H1 (cell line): ENCODE data around the gene RDM1. TPM values are rescaled to one million over a fixed set of nuclear protein-coding genes. Genes with fewer than 3 reads are reported as not detected.

Experiments
- CTCF ChIA-PET: fragments of 300-600 bp; sonication (Branson Sonifier 250); formaldehyde crosslinking; loops from one replicate; lab custom pipeline; 2021; ENCODE audit not compliant: partially characterized antibody; lab: Charles Lee
- POLR2A ChIA-PET: fragments of 300-600 bp; sonication (Branson Sonifier 250); formaldehyde crosslinking; loops from one replicate; lab custom pipeline; 2021; ENCODE audit warnings: inconsistent platforms; ENCODE audit not compliant: partially characterized antibody; lab: Charles Lee
- DNase-seq, 2 experiments: peaks; one replicate each; pipeline versions ENCODE4 v3.0.0 to v3.0.0-alpha.2; 2010 to 2022; ENCODE audit warnings: low spot score in 2 of 2, low read depth in 1 of 2, mixed read lengths in 1 of 2
- FAIRE-seq: peaks from 2 replicates; lab custom pipeline; 2011; peaks lifted over from hg19 to GRCh38; lab: Jason Lieb, UNC
- H2AFZ ChIP-seq: 2 replicates; pipeline ENCODE4 v1.8.1; 2012; ENCODE audit warnings: low read length, inconsistent platforms
- H2AK5ac ChIP-seq: 2 replicates; pipeline ENCODE4 v1.6.1; 2013; ENCODE audit warnings: low read depth, low read length
- H2BK120ac ChIP-seq: replicated peaks from 2 replicates; pipeline ENCODE3; 2013; ENCODE audit warnings: low read depth, low read length, inconsistent platforms
- H2BK12ac ChIP-seq: 2 replicates; pipeline ENCODE4 v1.6.1; 2013; ENCODE audit warnings: low read depth, low read length
- H2BK15ac ChIP-seq: 2 replicates; pipeline ENCODE4 v1.6.1; 2013; ENCODE audit warnings: low read length
- H2BK20ac ChIP-seq: 2 replicates; pipeline ENCODE4 v1.6.1; 2013; ENCODE audit warnings: low read length
- H2BK5ac ChIP-seq: 2 replicates; pipeline ENCODE4 v1.6.1; 2013; ENCODE audit warnings: low read depth, low read length
- H3K14ac ChIP-seq: 2 replicates; pipeline ENCODE4 v1.6.1; 2013; ENCODE audit warnings: inconsistent platforms; ENCODE audit not compliant: insufficient read length
- H3K18ac ChIP-seq: 2 replicates; pipeline ENCODE4 v1.6.1; 2013; ENCODE audit warnings: low read length; ENCODE audit errors: extremely low read depth
- H3K23ac ChIP-seq: 2 replicates; pipeline ENCODE4 v1.6.1; 2013; ENCODE audit warnings: inconsistent platforms; ENCODE audit not compliant: insufficient read length
- H3K23me2 ChIP-seq: 2 replicates; pipeline ENCODE4 v1.6.1; 2013; ENCODE audit warnings: low read depth, low read length
- H3K27ac ChIP-seq: 2 replicates; pipeline ENCODE4 v1.6.1; 2011; ENCODE audit warnings: low read depth, low read length, inconsistent platforms
- H3K27me3 ChIP-seq, 4 experiments: replicated peaks in 1 of 4; 1 replicate in 1 of 4; 2 replicates in 3 of 4; pipeline versions ENCODE4 v1.6.1 to v1.8.1; 2011 to 2013; ENCODE audit warnings: low read length in 3 of 4, mild to moderate bottlenecking in 3 of 4, inconsistent platforms in 2 of 4, mixed read lengths in 2 of 4, moderate library complexity in 1 of 4; ENCODE audit not compliant: control insufficient read depth in 3 of 4, insufficient read depth in 3 of 4; ENCODE audit errors: extremely low read depth in 1 of 4
- H3K36me3 ChIP-seq, 4 experiments: 2 replicates each; pipeline versions ENCODE4 v1.6.1 to v1.8.1; 2011 to 2013; ENCODE audit warnings: mild to moderate bottlenecking in 4 of 4, low read length in 3 of 4, moderate library complexity in 2 of 4, control low read depth in 1 of 4, inconsistent platforms in 1 of 4; ENCODE audit not compliant: insufficient read depth in 4 of 4, control insufficient read depth in 2 of 4
- H3K4ac ChIP-seq: replicated peaks from 2 replicates; pipeline ENCODE3; 2013; ENCODE audit warnings: low read length, low read depth, mixed read lengths, inconsistent platforms; ENCODE audit not compliant: insufficient read length
- H3K4me1 ChIP-seq, 4 experiments: replicated peaks in 1 of 4; 1 replicate in 1 of 4; 2 replicates in 3 of 4; pipeline versions ENCODE4 v1.6.1 to v1.8.1; 2011 to 2013; ENCODE audit warnings: low read length in 3 of 4, inconsistent platforms in 2 of 4, mixed read lengths in 1 of 4; ENCODE audit not compliant: insufficient read depth in 4 of 4, control insufficient read depth in 3 of 4
- H3K4me2 ChIP-seq, 2 experiments: 2 replicates each; pipeline versions ENCODE4 v1.6.1 to v1.8.1; 2011 to 2013; ENCODE audit warnings: low read depth in 2 of 2, low read length in 2 of 2, control low read depth in 1 of 2, inconsistent platforms in 1 of 2, mild to moderate bottlenecking in 1 of 2; ENCODE audit not compliant: insufficient read depth in 1 of 2
- H3K4me3 ChIP-seq, 4 experiments: fragments of 200-600, 300-600 bp in 1 of 4; sonication (generic), shearing (Covaris generic), sonication (Bioruptor Twin) in 1 of 4; 2 replicates each; pipeline versions ENCODE4 v1.5.1 to v1.8.1; 2011 to 2016; ENCODE audit warnings: low read length in 4 of 4, low read depth in 3 of 4, control low read depth in 2 of 4, inconsistent platforms in 2 of 4, mild to moderate bottlenecking in 2 of 4, mixed read lengths in 1 of 4, moderate library complexity in 1 of 4; ENCODE audit not compliant: insufficient read depth in 2 of 4; ENCODE audit errors: extremely low read depth in 1 of 4
- H3K56ac ChIP-seq: replicated peaks from 2 replicates; pipeline ENCODE3; 2013; ENCODE audit warnings: low read depth, mild to moderate bottlenecking, mixed read lengths, low read length, inconsistent platforms; ENCODE audit not compliant: insufficient read length
- H3K79me1 ChIP-seq: 2 replicates; pipeline ENCODE4 v1.6.1; 2013; ENCODE audit warnings: low read depth, low read length, control low read depth
- H3K79me2 ChIP-seq, 2 experiments: 2 replicates each; pipeline versions ENCODE4 v1.6.1 to v1.8.1; 2012 to 2013; ENCODE audit warnings: low read length in 2 of 2, mild to moderate bottlenecking in 2 of 2, inconsistent platforms in 1 of 2; ENCODE audit not compliant: insufficient read depth in 2 of 2, control insufficient read depth in 1 of 2
- H3K9ac ChIP-seq, 4 experiments: replicated peaks in 1 of 4; 1 replicate in 1 of 4; 2 replicates in 3 of 4; pipeline versions ENCODE4 v1.6.1 to v1.8.1; 2011 to 2013; ENCODE audit warnings: low read depth in 3 of 4, low read length in 3 of 4, control low read depth in 2 of 4, mild to moderate bottlenecking in 2 of 4, moderate library complexity in 2 of 4, inconsistent platforms in 1 of 4; ENCODE audit errors: extremely low read depth in 1 of 4
- H3K9me3 ChIP-seq, 2 experiments: 2 replicates each; pipeline versions ENCODE4 v1.6.1 to v1.8.1; 2012 to 2013; ENCODE audit warnings: mild to moderate bottlenecking in 2 of 2, moderate library complexity in 2 of 2, control low read depth in 1 of 2, inconsistent platforms in 1 of 2, low read depth in 1 of 2, low read length in 1 of 2, mixed read lengths in 1 of 2; ENCODE audit not compliant: insufficient read depth in 2 of 2
- H4K20me1 ChIP-seq, 2 experiments: replicated peaks in 1 of 2; 2 replicates each; pipeline versions ENCODE3 to v1.8.1; 2011 to 2013; ENCODE audit warnings: inconsistent platforms in 2 of 2, low read length in 2 of 2, mild to moderate bottlenecking in 1 of 2; ENCODE audit not compliant: insufficient read depth in 2 of 2, control insufficient read depth in 1 of 2
- H4K5ac ChIP-seq: 2 replicates; pipeline ENCODE4 v1.6.1; 2013; ENCODE audit warnings: low read length, low read depth, mixed read lengths, inconsistent platforms; ENCODE audit not compliant: insufficient read length
- H4K8ac ChIP-seq: 2 replicates; pipeline ENCODE4 v1.8.0; 2013; ENCODE audit warnings: mild to moderate bottlenecking, moderate library complexity, low read length, inconsistent platforms; ENCODE audit not compliant: insufficient read depth; ENCODE audit errors: extremely low read depth
- H4K91ac ChIP-seq: replicated peaks from 2 replicates; pipeline ENCODE3; 2013; ENCODE audit warnings: low read length, mixed read lengths, inconsistent platforms; ENCODE audit not compliant: insufficient read length
- BACH1 ChIP-seq: IDR thresholded peaks from 2 replicates; pipeline ENCODE4 v1.6.1; 2012; ENCODE audit warnings: low read length, improper control_type of control experiment
- CBX8 ChIP-seq: fragments of 300-800, 300-1000 bp; sonication (generic); IDR thresholded peaks from 2 replicates; pipeline ENCODE4 v1.7.1; 2016; ENCODE audit warnings: low read depth, low read length, borderline replicate concordance
- CHD1 ChIP-seq: IDR thresholded peaks from 2 replicates; pipeline ENCODE4 v1.6.1; 2012; ENCODE audit warnings: low read depth, low read length, improper control_type of control experiment
- CTBP2 ChIP-seq: IDR thresholded peaks from 2 replicates; pipeline ENCODE4 v1.7.0; 2011; ENCODE audit warnings: borderline replicate concordance, mild to moderate bottlenecking, moderate library complexity, mixed read lengths, low read length; ENCODE audit not compliant: insufficient read depth, insufficient read length
- EZH2 ChIP-seq: fragments of 200-600 bp; sonication (generic); IDR thresholded peaks from 2 replicates; pipeline ENCODE4 v1.7.1; 2012; ENCODE audit warnings: low read depth, mild to moderate bottlenecking, moderate library complexity, low read length, inconsistent platforms; ENCODE audit not compliant: severe bottlenecking
- KDM1A ChIP-seq: fragments of 200-600, 300-600 bp; sonication (generic); IDR thresholded peaks from 2 replicates; pipeline ENCODE4 v1.7.1; 2016; ENCODE audit warnings: mild to moderate bottlenecking, low read length, borderline replicate concordance
- MAFK ChIP-seq: IDR thresholded peaks from 2 replicates; pipeline ENCODE4 v1.6.1; 2012; ENCODE audit warnings: low read depth, mild to moderate bottlenecking, improper control_type of control experiment, low read length
- NANOG ChIP-seq: IDR thresholded peaks from 2 replicates; pipeline ENCODE4 v1.6.1; 2011; ENCODE audit warnings: low read length, low read depth, mild to moderate bottlenecking, inconsistent platforms; ENCODE audit not compliant: insufficient read depth, poor library complexity, severe bottlenecking
- RFX5 ChIP-seq: IDR thresholded peaks from 2 replicates; pipeline ENCODE4 v1.6.1; 2011; ENCODE audit warnings: low read depth, low read length, improper control_type of control experiment, borderline replicate concordance
- ZNF274 ChIP-seq: IDR thresholded peaks from 2 replicates; pipeline ENCODE4 v1.7.0; 2012; ENCODE audit warnings: low read length, borderline replicate concordance; ENCODE audit errors: extremely low read depth
- WGBS, 2 experiments: shearing (Covaris generic) in 1 of 2; methylation state at CpG; one replicate each; pipeline versions ENCODE4 v1.1.6 to v1.1.7; 2013 to 2015; ENCODE audit warnings: low lambda C conversion rate in 2 of 2, mixed read lengths in 2 of 2, inconsistent platforms in 1 of 2, low coverage in 1 of 2, missing lambda C conversion rate in 1 of 2; ENCODE audit not compliant: insufficient replicate concordance in 2 of 2, insufficient coverage in 1 of 2, insufficient read length in 1 of 2; ENCODE audit errors: extremely low coverage in 1 of 2, missing lambda C conversion rate in 1 of 2; 5-methylcytosine and 5-hydroxymethylcytosine counted together
- polyA plus RNA-seq, 7 experiments: library from polyadenylated mRNA; depleted of rRNA in 3 of 7; stranded (reverse) in 5 of 7; unstranded in 2 of 7; fragments of >200 nt in 5 of 7; fragments of 200-250 nt in 2 of 7; gene quantifications; 1 replicate in 5 of 7; 2 replicates in 1 of 7; 4 replicates in 1 of 7; pipeline versions ENCODE4 v1.2.1 to v1.2.3, GENCODE V29; 2011 to 2013; ENCODE audit warnings: missing spikeins in 2 of 7, mixed read lengths in 2 of 7
- total RNA-seq: library from RNA; stranded (reverse); fragmentation: NEBNext Ultra II Directional; extraction: Animal tissue kit (Norgen Biotek cat#: 25700); gene quantifications from 2 replicates; pipeline ENCODE4 v1.2.1, GENCODE V29; 2021
- TF ChIP-seq, protein P1 (sequence below): IDR thresholded peaks from 2 replicates; pipeline ENCODE4 v1.6.1; 2011; ENCODE audit warnings: low read depth, mild to moderate bottlenecking, low read length; ENCODE audit not compliant: insufficient read depth

The RDM1 gene
- total and polyA plus RNA-seq, 2 of the 8 experiments (the other 6 are each of a cell fraction or from before 2014, with no cell fraction given) = 7.3 to 9.7 TPM

DNA sequence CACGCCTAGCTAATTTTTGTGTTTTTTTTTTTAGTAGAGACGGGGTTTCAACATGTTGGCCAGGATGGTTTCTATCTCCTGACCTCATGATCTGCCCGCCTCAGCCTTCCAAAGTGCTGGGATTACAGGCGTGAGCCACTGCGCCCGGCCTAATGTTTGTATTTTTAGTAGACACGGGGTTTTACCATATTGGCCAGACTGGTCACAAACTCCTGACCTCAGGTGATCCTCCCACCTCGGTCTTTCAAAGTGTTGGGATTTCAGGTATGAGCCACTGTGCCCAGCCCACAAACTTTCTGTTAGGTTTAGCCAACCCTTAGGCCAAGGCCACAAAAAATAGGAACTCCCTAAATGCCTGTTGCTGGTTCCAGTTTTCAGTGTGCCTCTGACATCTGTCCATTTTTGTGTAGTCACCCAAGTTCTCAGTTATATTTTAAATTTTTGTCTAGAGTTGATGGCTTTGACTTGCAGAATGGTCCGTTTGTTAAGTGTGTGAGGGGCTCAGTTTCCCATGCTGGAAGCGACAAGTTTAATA is 38.0 kb upstream of the RDM1 start:
- ChIA-PET POLR2A (no interaction called here), CTCF (interaction anchor here (0.7 to 5.1 kb wide), 11 partner anchors 9 to 236 kb away, joined by 3 to 46 read pairs (median 4); no protein-coding TSS in a partner anchor)
- Histone ChIP-seq H3K4me2 (no peak overlapping the region), H3K79me2 (no peaks in the 10 kb centered on the region), H3K79me1 (no peaks in the 10 kb centered on the region), H3K36me3 (no peaks in the 10 kb centered on the region), H2BK12ac (no peak overlapping the region), H3K4me3 (no peak overlapping the region), H4K91ac (no peak overlapping the region), H2BK15ac (no peak overlapping the region), H4K8ac (no peak overlapping the region), H3K56ac (no peak overlapping the region), H3K23ac (no peak overlapping the region), H3K23me2 (no peaks in the 10 kb centered on the region), H3K9me3 (no peaks in the 10 kb centered on the region), H4K20me1 (no peaks in the 10 kb centered on the region), H3K27me3 (no peaks in the 10 kb centered on the region), H4K5ac (no peak overlapping the region), H3K14ac (no peak overlapping the region), H2BK5ac (no peak overlapping the region), H3K18ac (no peak overlapping the region), H2BK120ac (no peak overlapping the region), H3K4me1 (peaks cover 0 to 2% (median 0%) of the 10 kb centered on the region in 4 experiments; a peak in 2 of 7 replicates), H3K9ac (no peak overlapping the region), H2AK5ac (no peak overlapping the region), H2AFZ (no peak overlapping the region), H3K27ac (no peak overlapping the region), H3K4ac (no peak overlapping the region), H2BK20ac (no peak overlapping the region)
- FAIRE-seq (no peak), DNase-seq (no peak)
- WGBS, 2 experiments = 86% methylated on average over 10 of the region's 10 CpGs; no CpG with 5 or more reads in 1 of the 2 experiments
- TF ChIP-seq CBX8 (no peak), ZNF274 (no peak), CHD1 (no peak), MAFK (no peak), RFX5 (no peak), KDM1A (no peak), CTBP2 (no peak), BACH1 (no peak), EZH2 (no peak), NANOG (no peak)
- TF ChIP-seq, protein P1, sequence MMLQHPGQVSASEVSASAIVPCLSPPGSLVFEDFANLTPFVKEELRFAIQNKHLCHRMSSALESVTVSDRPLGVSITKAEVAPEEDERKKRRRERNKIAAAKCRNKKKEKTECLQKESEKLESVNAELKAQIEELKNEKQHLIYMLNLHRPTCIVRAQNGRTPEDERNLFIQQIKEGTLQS = no peak
